Measurements from ENCODE around the gene ADGRF4. TPM values are rescaled to one million over a fixed set of nuclear protein-coding genes. Genes with fewer than 3 reads are reported as not detected.

Gene ADGRF4
- total and polyA plus RNA-seq, 2 donors (not counting 3 experiments of a cell fraction or from before 2014, with no cell fraction given) = not detected

DNA sequence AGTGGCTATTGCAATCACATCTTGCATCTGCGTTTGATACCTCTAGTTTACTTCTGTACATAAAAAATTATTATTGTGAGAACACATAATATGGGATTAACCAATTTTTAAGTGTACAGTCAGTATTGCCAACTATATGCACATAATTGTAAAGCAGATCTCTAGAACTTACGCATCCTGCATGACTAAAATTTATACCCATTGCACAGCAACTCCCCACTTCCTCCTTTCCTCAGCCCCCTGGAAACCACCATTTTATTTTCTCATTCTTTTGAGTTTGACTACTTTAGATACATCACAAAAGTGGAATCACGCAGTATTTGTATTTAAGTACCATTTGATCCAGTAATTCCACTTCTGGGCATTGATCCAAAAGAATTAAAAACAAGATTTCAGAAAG is 64.1 kb downstream of the ADGRF4 start:
- H3K79me2 ChIP-seq (ENCODE audit: control insufficient read depth, insufficient read depth, low read length) = no peaks in the 10 kb centered on the region
- TF ChIP-seq, protein P1, sequence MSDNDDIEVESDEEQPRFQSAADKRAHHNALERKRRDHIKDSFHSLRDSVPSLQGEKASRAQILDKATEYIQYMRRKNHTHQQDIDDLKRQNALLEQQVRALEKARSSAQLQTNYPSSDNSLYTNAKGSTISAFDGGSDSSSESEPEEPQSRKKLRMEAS (IDR thresholded peaks at IDR 0.05; ENCODE audit: insufficient read depth, insufficient read length) = no peak
- TF ChIP-seq JUN (IDR thresholded peaks at IDR 0.05; ENCODE audit: borderline replicate concordance, insufficient read depth, insufficient read length, low read depth) (no peak), GATA2 (IDR thresholded peaks at IDR 0.05; ENCODE audit: insufficient read depth, insufficient read length, low read depth, low read length) (no peak), EZH2 (IDR thresholded peaks at IDR 0.05; ENCODE audit: borderline replicate concordance, low read depth, low read length, severe bottlenecking) (no peak), POLR2A (IDR thresholded peaks at IDR 0.05; ENCODE audit: low read depth, low read length) (no peak), MYC (IDR thresholded peaks at IDR 0.05; ENCODE audit: low read depth, low read length) (no peak), FOS (IDR thresholded peaks at IDR 0.05; ENCODE audit: borderline replicate concordance, insufficient read depth, low read length) (no peak), POLR2AphosphoS5 (IDR thresholded peaks at IDR 0.05; ENCODE audit: insufficient read depth, low read depth, low read length) (no peak)
- TF ChIP-seq, protein P2, sequence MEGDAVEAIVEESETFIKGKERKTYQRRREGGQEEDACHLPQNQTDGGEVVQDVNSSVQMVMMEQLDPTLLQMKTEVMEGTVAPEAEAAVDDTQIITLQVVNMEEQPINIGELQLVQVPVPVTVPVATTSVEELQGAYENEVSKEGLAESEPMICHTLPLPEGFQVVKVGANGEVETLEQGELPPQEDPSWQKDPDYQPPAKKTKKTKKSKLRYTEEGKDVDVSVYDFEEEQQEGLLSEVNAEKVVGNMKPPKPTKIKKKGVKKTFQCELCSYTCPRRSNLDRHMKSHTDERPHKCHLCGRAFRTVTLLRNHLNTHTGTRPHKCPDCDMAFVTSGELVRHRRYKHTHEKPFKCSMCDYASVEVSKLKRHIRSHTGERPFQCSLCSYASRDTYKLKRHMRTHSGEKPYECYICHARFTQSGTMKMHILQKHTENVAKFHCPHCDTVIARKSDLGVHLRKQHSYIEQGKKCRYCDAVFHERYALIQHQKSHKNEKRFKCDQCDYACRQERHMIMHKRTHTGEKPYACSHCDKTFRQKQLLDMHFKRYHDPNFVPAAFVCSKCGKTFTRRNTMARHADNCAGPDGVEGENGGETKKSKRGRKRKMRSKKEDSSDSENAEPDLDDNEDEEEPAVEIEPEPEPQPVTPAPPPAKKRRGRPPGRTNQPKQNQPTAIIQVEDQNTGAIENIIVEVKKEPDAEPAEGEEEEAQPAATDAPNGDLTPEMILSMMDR (IDR thresholded peaks at IDR 0.05; ENCODE audit: extremely low read depth in 1 of 2, insufficient read depth in 1 of 2, low read depth in 1 of 2, low read length in 2 of 2) = no peak
- no peak overlapping the region for H3K9ac ChIP-seq (replicated peaks; ENCODE audit: extremely low read depth, insufficient read depth, low read length)
- CTCF ChIA-PET = no interaction called here
- no TSS peak for BruUV-seq (replicated peaks)
- H2AFZ ChIP-seq (ENCODE audit: low read depth, low read length) = no peak overlapping the region
- POLR2A ChIA-PET = no interaction called here
- FAIRE-seq (no peak), DNase-seq (ENCODE audit: low read depth, low spot score) (no peak)
- intact Hi-C loops (cut with micrococcal nuclease) = no loop called here
- H3K4me2 ChIP-seq (ENCODE audit: insufficient read depth, low read length) = no peak overlapping the region
- H3K27me3 ChIP-seq (ENCODE audit: control insufficient read depth in 2 of 2, insufficient read depth in 2 of 2, low read length in 2 of 2) = no peaks in the 10 kb centered on the region
- dilution Hi-C loops (cut with MboI; ENCODE audit: extremely low pct_ligation_motif_present, low sequenced_read_pairs) = no loop called here
- no peaks in the 10 kb centered on the region for H4K20me1 ChIP-seq (replicated peaks; ENCODE audit: control insufficient read depth, extremely low read depth, insufficient read depth, low read length)
- H3K9me3 ChIP-seq (replicated peaks; ENCODE audit: control insufficient read depth, insufficient read depth, low read length) = no peaks in the 10 kb centered on the region
- no peaks in the 10 kb centered on the region for H3K9me1 ChIP-seq (replicated peaks; ENCODE audit: control insufficient read depth, extremely low read depth, insufficient read depth, low read length)
- no peaks in the 10 kb centered on the region for H3K4me1 ChIP-seq (ENCODE audit: control insufficient read depth, extremely low read depth, insufficient read depth, low read length)
- no peaks in the 10 kb centered on the region for H3K36me3 ChIP-seq (ENCODE audit: control insufficient read depth in 2 of 2, extremely low read depth in 1 of 2, insufficient read depth in 2 of 2, low read length in 2 of 2)
- no peak overlapping the region for H3K27ac ChIP-seq (ENCODE audit: insufficient read depth, low read depth, low read length)
- no peak overlapping the region for H3K4me3 ChIP-seq (replicated peaks in 1 of 3; ENCODE audit: insufficient read depth in 1 of 3, low read depth in 1 of 3, low read length in 3 of 3)

Measured in endothelial cell of umbilical vein (primary cell).